ENCODE data around the gene PARP1. TPM values are rescaled to one million over a fixed set of nuclear protein-coding genes. Genes with fewer than 3 reads are reported as not detected.

Gene PARP1
- total RNA-seq, 8 experiments from 2014 or later: 51.4 to 243 (median 118) TPM

GRCh38 chr1:226364514-226364899 lies 43.4 kb downstream of the PARP1 start:
- no peak overlapping the region for H3K27ac ChIP-seq
- no peaks in the 10 kb centered on the region for H3K4me1 ChIP-seq (replicated peaks in 1 of 2)
- H3K4me3 ChIP-seq: no peak overlapping the region
- in situ Hi-C loops (cut with MboI; ENCODE audit: low pct_unique_long_range_greater_than_20kb in 2 of 9, low sequenced_read_pairs in 9 of 9, unreplicated experiment in 9 of 9): no loop called here
- no peak for ATAC-seq (replicated peaks in 6 of 8)
- WGBS, 10 experiments: 75 to 100% (median 87%) methylated on average over 1 to 7 of the region's 7 CpGs; no CpG with 5 or more reads in 2 of the 10 experiments

- Histone ChIP-seq H3K27ac (no peak overlapping the region), H3K4me3 (no peak overlapping the region), H3K4me1 (replicated peaks in 1 of 2) (no peaks in the 10 kb centered on the region)
- no peak for ATAC-seq (replicated peaks in 6 of 8)
- 40 to 100% (median 85%) methylated on average over 1 to 9 of the region's 9 CpGs; no CpG with 5 or more reads in 3 of the 10 experiments for WGBS, 10 experiments
- in situ Hi-C loops (cut with MboI; ENCODE audit: low pct_unique_long_range_greater_than_20kb in 2 of 9, low sequenced_read_pairs in 9 of 9, unreplicated experiment in 9 of 9): no loop called here
Observed at GRCh38 chr1:226363801-226364513, 43.9 kb downstream of the PARP1 start.

- Histone ChIP-seq H3K27ac (no peak overlapping the region), H3K4me1 (replicated peaks in 1 of 2) (no peaks in the 10 kb centered on the region), H3K4me3 (no peak overlapping the region)
- WGBS, 10 experiments: 80 to 100% (median 94%) methylated on average over 1 to 9 of the region's 9 CpGs
- in situ Hi-C loops (cut with MboI; ENCODE audit: low pct_unique_long_range_greater_than_20kb in 2 of 9, low sequenced_read_pairs in 9 of 9, unreplicated experiment in 9 of 9): no loop called here
- no peak for ATAC-seq (replicated peaks in 6 of 8)
Observed at GRCh38 chr1:226362891-226363447, 44.9 kb downstream of the PARP1 start.

- in situ Hi-C loops (cut with MboI; ENCODE audit: low pct_unique_long_range_greater_than_20kb in 2 of 9, low sequenced_read_pairs in 9 of 9, unreplicated experiment in 9 of 9): no loop called here
- H3K27ac ChIP-seq: no peak overlapping the region
- H3K4me3 ChIP-seq: no peak overlapping the region
- 67 to 100% (median 85%) methylated on average over 2 to 6 of the region's 6 CpGs; no CpG with 5 or more reads in 3 of the 10 experiments for whole genome bisulfite sequencing, 10 experiments
- ATAC-seq (replicated peaks in 6 of 8): no peak
- no peaks in the 10 kb centered on the region for H3K4me1 ChIP-seq (replicated peaks in 1 of 2)
Observed at GRCh38 chr1:226362361-226362760, 45.5 kb downstream of the PARP1 start.

- in situ Hi-C loops (cut with MboI; ENCODE audit: low pct_unique_long_range_greater_than_20kb in 2 of 9, low sequenced_read_pairs in 9 of 9, unreplicated experiment in 9 of 9): no loop called here
- Histone ChIP-seq H3K4me1 (replicated peaks in 1 of 2) (no peaks in the 10 kb centered on the region), H3K4me3 (no peak overlapping the region), H3K27ac (no peak overlapping the region)
- ATAC-seq (replicated peaks in 6 of 8): no peak
- 79 to 100% (median 93%) methylated on average over 1 to 8 of the region's 8 CpGs for WGBS, 10 experiments
Observed at GRCh38 chr1:226360106-226360746, 47.7 kb downstream of the PARP1 start.

GRCh38 chr1:226357416-226357815 lies 50.5 kb downstream of the PARP1 start:
- 89 to 100% (median 100%) methylated on average over 1 to 2 of the region's 2 CpGs; no CpG with 5 or more reads in 4 of the 10 experiments for WGBS, 10 experiments
- no peak overlapping the region for H3K27ac ChIP-seq
- H3K4me1 ChIP-seq (replicated peaks in 1 of 2): no peaks in the 10 kb centered on the region
- in situ Hi-C loops (cut with MboI; ENCODE audit: low pct_unique_long_range_greater_than_20kb in 2 of 9, low sequenced_read_pairs in 9 of 9, unreplicated experiment in 9 of 9): no loop called here
- ATAC-seq (replicated peaks in 6 of 8): no peak
- no peak overlapping the region for H3K4me3 ChIP-seq

GRCh38 chr1:226355669-226356551 lies 52.0 kb downstream of the PARP1 start:
- WGBS, 10 experiments: 0 to 100% (median 94%) methylated on average over 1 to 6 of the region's 6 CpGs; no CpG with 5 or more reads in 4 of the 10 experiments
- H3K27ac ChIP-seq: no peak overlapping the region
- ATAC-seq (replicated peaks in 6 of 8): peak; percentile 38 to 96 (median 70)
- H3K4me3 ChIP-seq: no peak overlapping the region
- in situ Hi-C loops (cut with MboI; ENCODE audit: low pct_unique_long_range_greater_than_20kb in 2 of 9, low sequenced_read_pairs in 9 of 9, unreplicated experiment in 9 of 9): no loop called here
- no peaks in the 10 kb centered on the region for H3K4me1 ChIP-seq (replicated peaks in 1 of 2)

- peaks cover 2% of the 10 kb centered on the region in 2 donors for H3K4me1 ChIP-seq (replicated peaks in 1 of 2)
- no peak overlapping the region for H3K4me3 ChIP-seq
- no peak overlapping the region for H3K27ac ChIP-seq
- in situ Hi-C loops (cut with MboI; ENCODE audit: low pct_unique_long_range_greater_than_20kb in 2 of 9, low sequenced_read_pairs in 9 of 9, unreplicated experiment in 9 of 9): no loop called here
- no peak for ATAC-seq (replicated peaks in 6 of 8)
- WGBS, 10 experiments: 90 to 100% (median 96%) methylated on average over 1 to 10 of the region's 10 CpGs; no CpG with 5 or more reads in 3 of the 10 experiments
Observed at GRCh38 chr1:226355016-226355415, 52.9 kb downstream of the PARP1 start.

GRCh38 chr1:226353698-226354525 lies 54.0 kb downstream of the PARP1 start:
- no peak overlapping the region for H3K27ac ChIP-seq
- peaks cover 5% of the 10 kb centered on the region in 2 donors for H3K4me1 ChIP-seq (replicated peaks in 1 of 2)
- no peak overlapping the region for H3K4me3 ChIP-seq
- 49 to 100% (median 85%) methylated on average over 1 to 12 of the region's 15 CpGs; no CpG with 5 or more reads in 1 of the 10 experiments for WGBS, 10 experiments
- no peak for ATAC-seq (replicated peaks in 6 of 8)
- in situ Hi-C loops (cut with MboI; ENCODE audit: low pct_unique_long_range_greater_than_20kb in 2 of 9, low sequenced_read_pairs in 9 of 9, unreplicated experiment in 9 of 9): no loop called here

GRCh38 chr1:226351709-226352108 lies 56.2 kb downstream of the PARP1 start:
- peaks cover 5% of the 10 kb centered on the region in 2 donors for H3K4me1 ChIP-seq (replicated peaks in 1 of 2)
- no peak for ATAC-seq (replicated peaks in 6 of 8)
- no peak overlapping the region for H3K4me3 ChIP-seq
- WGBS, 10 experiments: 86 to 100% (median 95%) methylated on average over 1 to 2 of the region's 3 CpGs; no CpG with 5 or more reads in 6 of the 10 experiments
- no peak overlapping the region for H3K27ac ChIP-seq
- in situ Hi-C loops (cut with MboI; ENCODE audit: low pct_unique_long_range_greater_than_20kb in 2 of 9, low sequenced_read_pairs in 9 of 9, unreplicated experiment in 9 of 9): no loop called here

GRCh38 chr1:226350519-226350865 lies 57.4 kb downstream of the PARP1 start:
- peaks cover 5% of the 10 kb centered on the region in 2 donors for H3K4me1 ChIP-seq (replicated peaks in 1 of 2)
- WGBS, 10 experiments: 33 to 94% (median 79%) methylated on average over 2 to 9 of the region's 9 CpGs; no CpG with 5 or more reads in 3 of the 10 experiments
- H3K27ac ChIP-seq: no peak overlapping the region
- H3K4me3 ChIP-seq: no peak overlapping the region
- in situ Hi-C loops (cut with MboI; ENCODE audit: low pct_unique_long_range_greater_than_20kb in 2 of 9, low sequenced_read_pairs in 9 of 9, unreplicated experiment in 9 of 9): no loop called here
- ATAC-seq (replicated peaks in 6 of 8): no peak

All from motor neuron (in vitro differentiated cells).